Measurements from ENCODE around the gene RNF133. TPM values are rescaled to one million over a fixed set of nuclear protein-coding genes. Genes with fewer than 3 reads are reported as not detected.
"Not testable (repeated sequence)": the region's sequence is repeated elsewhere in the genome, so short reads cannot be mapped to it uniquely, and the experiment has no call there.

Gene RNF133
- total RNA-seq, 2 donors from 2014 or later, result 0.15 to 0.50 TPM

DNA sequence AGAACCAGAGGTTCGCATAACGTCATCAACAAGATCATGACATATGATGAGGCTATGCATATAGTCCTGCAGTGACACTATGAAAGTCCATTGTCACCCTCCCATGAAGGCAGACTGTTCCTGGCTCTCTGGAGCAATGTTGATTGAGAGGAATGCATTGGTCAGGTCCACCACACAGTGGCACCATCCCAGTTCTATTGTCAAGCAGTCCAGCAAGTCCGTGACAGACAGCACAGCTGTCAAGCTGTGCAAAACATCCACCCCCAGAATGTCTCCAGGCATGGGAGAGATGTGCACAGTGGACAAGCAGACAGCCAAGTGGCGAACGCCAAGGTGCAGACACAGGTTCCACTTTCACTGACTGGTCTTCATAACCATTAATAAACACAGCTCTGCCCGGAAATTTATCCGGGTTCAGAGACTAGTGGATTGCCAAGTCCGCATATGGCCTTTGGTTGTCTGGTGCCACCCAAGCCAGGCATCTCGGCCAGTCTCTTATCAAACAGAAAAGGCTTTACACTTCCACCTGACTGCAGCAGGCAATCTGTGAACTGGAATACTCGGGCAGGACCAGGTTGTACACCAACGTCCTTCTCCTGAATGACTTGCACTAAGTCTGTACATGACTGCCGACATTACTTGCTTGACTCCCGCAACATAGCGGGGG is 7.2 kb downstream of the RNF133 start:
- no peak for ATAC-seq
- DNase-seq, result no peak
- intact Hi-C loops (cut with DNase I), result no loop called here

DNA sequence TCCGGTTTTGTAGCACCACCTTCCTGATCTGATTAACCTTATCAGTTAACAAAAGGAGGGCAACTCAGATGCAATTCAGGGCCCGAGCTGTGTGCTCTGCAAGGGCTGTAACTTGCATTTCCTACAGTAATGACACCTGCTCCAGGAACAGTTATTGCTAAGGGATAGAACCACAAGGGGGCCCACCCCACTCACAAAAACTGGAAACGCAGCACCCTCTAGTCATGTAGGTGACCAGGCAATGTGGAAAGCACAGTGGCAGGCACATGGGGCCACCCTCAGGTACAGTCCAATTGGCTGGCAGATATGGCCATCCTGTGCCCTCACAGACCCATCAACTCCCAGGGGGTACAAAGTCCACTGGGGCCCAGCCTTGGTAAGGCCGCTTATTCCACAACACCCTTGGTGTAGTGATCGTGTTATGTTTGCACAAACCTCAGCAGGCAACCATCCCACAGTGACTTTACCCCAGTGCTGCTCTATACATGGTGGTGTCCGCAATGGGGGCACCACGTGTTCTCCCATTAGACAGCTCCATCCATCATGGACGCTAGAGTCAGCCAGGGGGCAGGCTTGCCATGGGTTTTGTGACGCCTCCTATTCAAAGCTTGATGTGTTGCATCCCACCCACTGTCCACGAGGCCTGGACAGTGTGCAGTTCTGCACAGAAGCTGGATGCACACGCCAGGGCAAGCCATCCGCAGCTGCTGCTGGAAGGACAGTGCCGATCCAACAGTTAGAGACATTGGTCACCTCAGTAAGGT is 9.4 kb downstream of the RNF133 start:
- intact Hi-C loops (cut with DNase I), result no loop called here
- ATAC-seq (no peak), DNase-seq (no peak)

- intact Hi-C loops (cut with DNase I), result no loop called here
Observed at GRCh38 chr7:122688400-122688998, 10.4 kb downstream of the RNF133 start.

GRCh38 chr7:122686360-122686878 is 12.5 kb downstream of the RNF133 start:
- no peak for DNase-seq
- intact Hi-C loops (cut with DNase I), result no loop called here
- ATAC-seq, result no peak

More at GRCh38 chr7:122688400-122688998, 10.4 kb downstream of the RNF133 start:
- peak in 1 of 2 donors; percentile 53 for ATAC-seq
- DNase-seq, result no peak

GRCh38 chr7:122684504-122684903 is 14.4 kb downstream of the RNF133 start:
- ATAC-seq, result no peak
- intact Hi-C loops (cut with DNase I), result no loop called here
- no peak for DNase-seq

DNA sequence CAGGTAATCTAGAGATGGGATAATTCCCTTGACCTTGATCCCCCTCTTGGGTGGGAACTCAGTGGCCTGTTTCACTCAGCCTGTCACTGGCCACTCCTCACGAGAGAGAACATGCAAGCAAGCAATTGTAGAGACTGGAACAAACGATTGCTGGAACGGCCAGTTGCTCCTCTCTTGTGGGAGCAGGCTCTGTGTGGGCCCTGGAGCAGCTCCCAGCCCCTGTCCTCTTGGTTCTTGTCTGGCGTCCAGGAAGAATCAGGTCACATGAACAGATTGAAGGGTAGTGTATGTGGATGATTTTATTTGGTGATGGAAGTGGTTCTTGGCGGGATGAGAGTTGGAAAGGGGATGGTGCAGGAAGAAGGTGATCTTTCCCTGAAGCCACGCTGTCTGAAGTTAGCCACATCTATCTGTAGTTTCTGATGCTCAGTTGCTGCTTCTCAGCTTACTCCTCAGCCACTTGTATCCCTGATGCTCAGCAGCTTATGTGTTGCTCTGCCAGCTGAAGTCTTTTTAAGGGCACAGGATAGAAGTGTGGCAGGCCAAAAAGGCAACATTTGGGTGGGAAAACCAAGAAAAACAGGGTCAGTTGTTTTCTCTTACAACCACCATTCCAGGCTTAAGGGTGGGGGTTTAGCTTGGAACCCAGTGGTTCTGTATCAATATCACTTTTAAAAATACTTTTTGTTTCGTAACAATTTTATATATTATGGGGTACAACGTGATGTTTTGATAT is 15.9 kb downstream of the RNF133 start:
- intact Hi-C loops (cut with DNase I), result no loop called here
- peak; percentile 26 to 41 for ATAC-seq
- no peak for DNase-seq

DNA sequence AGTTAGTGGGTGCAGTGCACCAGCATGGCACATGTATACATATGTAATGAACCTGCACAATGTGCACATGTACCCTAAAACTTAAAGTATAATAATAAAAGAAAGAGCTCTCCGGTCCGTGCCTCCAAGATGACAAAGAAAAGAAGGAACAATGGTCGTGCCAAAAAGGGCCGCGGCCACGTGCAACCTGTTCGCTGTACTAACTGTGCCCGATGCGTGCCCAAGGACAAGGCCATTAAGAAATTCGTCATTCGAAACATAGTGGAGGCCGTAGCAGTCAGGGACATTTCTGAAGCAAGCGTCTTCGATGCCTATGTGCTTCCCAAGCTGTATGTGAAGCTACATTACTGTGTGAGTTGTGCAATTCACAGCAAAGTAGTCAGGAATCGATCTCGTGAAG is 17.7 kb downstream of the RNF133 start:
- intact Hi-C loops (cut with DNase I); DNase-seq; ATAC-seq: not testable (repeated sequence)

DNA sequence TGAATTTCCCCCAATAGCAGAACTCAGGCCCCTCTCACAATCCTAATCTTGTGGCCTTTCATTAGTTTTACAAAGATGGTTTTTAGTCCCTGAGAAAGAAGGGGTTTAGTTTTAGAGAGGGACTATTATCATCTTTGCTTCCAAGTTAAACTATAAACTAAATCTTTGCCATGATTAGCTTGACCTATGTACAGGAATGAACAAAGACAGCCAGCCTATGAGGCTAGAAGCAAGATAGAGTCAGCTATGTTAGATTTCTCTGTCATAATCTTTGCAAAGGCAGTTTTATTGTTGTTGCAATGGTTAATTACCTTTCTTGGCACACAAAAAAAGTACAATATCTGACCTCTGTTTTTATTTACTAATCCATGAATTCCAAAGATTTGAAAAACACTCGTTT is 19.1 kb downstream of the RNF133 start:
- intact Hi-C loops (cut with DNase I), result no loop called here
- no peak for ATAC-seq

GRCh38 chr7:122679269-122679709 is 19.6 kb downstream of the RNF133 start:
- intact Hi-C loops (cut with DNase I); ATAC-seq; DNase-seq: not testable (repeated sequence)

More for the DNA sequence above, 19.1 kb downstream of the RNF133 start:
- DNase-seq, result no peak

DNA sequence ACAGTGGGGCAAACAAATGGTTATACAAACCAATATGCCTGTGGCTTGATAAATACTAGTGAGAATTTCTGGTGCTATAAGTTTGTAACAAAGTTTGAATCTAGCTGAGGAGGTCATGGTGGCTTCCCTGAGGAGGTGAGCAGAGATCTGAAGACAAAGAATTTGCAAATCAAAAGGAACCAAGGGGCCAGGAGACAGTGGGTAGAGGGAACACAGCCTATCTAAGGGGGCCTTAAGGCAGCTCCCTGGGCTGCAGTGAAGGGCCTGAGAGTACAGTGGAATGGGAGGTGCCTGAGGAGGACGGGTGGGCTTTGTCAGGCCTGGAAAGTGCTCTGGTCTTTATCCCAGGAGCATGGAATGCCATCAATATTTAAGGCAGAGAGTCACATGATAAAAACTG is 21.8 kb downstream of the RNF133 start:
- DNase-seq (no peak), ATAC-seq (no peak)
- intact Hi-C loops (cut with DNase I), result no loop called here

DNA sequence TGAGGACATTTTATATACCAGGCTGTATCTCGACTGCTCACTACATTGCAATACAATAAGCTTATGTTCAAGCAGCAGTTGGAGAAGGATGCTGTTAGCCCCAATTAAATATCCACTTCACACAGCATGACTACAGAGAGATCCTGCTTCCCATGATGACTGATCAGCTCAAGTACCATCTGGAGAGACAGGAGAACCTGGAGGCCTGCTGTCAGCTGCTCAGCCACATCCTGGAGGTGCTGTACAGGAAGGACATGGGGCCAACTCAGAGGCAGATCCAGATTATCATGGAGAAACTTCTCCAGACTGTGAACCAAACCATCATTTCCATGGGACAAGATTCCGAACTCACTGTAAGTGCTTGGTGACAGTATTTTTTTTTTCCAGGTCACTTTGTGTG is 22.5 kb downstream of the RNF133 start:
- no peak for DNase-seq
- no peak for ATAC-seq
- intact Hi-C loops (cut with DNase I), result no loop called here

GRCh38 chr7:122675621-122676020 is 23.3 kb downstream of the RNF133 start:
- ATAC-seq (no peak), DNase-seq (no peak)
- intact Hi-C loops (cut with DNase I), result no loop called here

- no peak for DNase-seq
- peak in 1 of 2 donors; percentile 57 for ATAC-seq
- intact Hi-C loops (cut with DNase I), result no loop called here
Observed at GRCh38 chr7:122675011-122675410, 23.9 kb downstream of the RNF133 start.

DNA sequence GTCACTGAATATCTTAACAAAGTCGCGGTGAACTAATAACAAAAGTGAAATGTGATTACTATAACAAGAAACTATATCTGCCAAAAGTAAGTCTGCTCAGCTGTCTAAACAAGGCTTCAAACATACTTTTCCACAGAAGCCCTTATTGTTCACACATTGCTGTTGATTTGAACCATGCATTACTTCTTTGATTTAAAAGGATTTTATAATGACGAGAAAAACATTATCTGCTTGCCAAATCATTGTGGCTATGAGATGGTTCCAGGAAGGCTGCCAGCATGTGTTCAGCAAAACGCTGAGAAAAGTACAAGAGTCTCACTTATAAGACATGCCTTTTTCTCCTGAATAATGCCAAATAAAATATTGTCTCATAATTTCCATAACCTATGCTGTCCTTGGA is 24.4 kb downstream of the RNF133 start:
- peak in 1 of 2 donors; percentile 64 for ATAC-seq
- DNase-seq, result peak; percentile 39
- intact Hi-C loops (cut with DNase I), result no loop called here

DNA sequence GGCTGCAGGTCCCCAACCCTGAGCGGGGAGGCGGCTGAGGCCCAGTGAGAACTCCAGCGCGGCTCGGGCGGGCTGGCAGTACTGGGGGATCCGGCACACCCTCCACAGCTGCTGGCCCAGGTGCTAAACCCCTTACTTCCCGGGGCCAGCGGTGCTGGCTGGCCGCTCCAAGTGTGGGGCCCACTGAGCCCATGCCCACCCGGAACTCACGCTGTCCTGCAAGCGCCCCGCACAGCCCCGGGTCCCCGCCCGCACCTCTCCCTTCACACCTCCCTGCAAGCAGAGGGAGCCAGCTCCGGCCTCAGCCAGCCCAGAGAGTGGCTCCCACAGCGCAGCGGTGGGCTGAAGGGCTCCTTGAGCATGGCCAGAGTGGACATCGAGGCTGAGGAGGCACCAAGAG is 25.0 kb downstream of the RNF133 start:
- DNase-seq (peak; percentile 24), ATAC-seq (peak in 1 of 2 donors; percentile 18)
- intact Hi-C loops (cut with DNase I), result no loop called here

- intact Hi-C loops (cut with DNase I), result no loop called here
- no peak for ATAC-seq
- no peak for DNase-seq
Observed at GRCh38 chr7:122672536-122672935, 26.4 kb downstream of the RNF133 start.

DNA sequence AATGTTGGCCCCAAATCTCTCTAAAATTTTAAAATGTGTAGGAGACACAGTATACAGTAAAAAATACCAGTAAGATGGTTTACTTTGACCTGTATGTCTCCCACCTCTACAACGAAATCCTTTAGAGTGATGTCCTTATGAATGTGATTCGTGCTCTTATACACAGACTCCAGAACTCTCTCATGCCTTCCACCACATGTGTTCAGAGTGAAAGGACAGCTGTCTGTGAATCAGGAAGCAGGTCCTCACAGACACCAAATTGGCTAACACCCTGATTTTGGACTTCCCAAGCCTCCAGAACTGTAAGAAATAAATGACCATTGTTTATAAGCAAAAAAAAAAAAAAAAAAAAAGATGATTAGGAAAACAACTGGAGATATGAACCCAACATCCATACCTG is 35.2 kb downstream of the RNF133 start:
- intact Hi-C loops (cut with DNase I), result no loop called here
- no peak for ATAC-seq
- no peak for DNase-seq

DNA sequence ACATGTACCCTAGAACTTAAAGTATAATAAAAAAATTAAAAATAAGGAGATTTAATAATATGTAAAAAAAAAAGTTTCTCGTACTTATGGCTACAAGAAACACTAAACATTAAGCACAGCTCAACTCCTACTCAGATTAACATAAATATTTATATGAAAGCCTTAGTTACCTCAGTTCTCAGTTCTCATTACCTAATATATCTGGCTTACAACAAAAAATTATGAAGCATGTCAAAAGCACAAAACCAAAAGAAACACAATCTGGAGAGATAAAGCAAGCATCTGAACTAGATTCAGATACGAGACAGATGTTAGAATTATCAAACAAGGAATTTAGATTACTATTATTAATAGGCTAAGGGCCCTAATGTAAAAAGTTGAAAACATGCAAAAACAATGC is 40.1 kb downstream of the RNF133 start:
- DNase-seq, result no peak
- no peak for ATAC-seq
- intact Hi-C loops (cut with DNase I), result no loop called here

DNA sequence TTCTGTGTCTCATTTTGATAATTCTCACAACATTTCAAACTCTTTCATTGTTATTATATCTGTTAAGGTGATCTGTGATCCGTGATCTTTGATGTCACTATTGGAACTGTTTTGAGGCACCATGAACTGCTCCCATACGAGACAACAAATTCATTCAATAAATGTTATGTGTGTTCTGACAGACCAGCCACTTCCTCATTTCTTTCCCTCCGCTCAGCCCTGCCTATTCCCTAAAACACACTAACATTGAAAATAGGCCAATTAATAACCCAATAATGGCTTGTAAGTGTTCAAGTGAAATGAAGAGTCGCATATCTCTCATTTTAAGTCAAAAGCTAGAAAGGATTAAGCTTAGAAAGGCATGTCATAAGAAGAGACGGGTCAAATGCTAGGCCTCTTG is 45.2 kb downstream of the RNF133 start:
- DNase-seq (no peak), ATAC-seq (no peak)

More for the DNA sequence above, 45.2 kb downstream of the RNF133 start:
- intact Hi-C loops (cut with DNase I), result no loop called here
